ENCODE measurements around the gene LRG1.
A peak's percentile ranks its signal among the peaks of the same experiment; 100 is the strongest.
"Not testable (repeated sequence)": the region's sequence is repeated elsewhere in the genome, so short reads cannot be mapped to it uniquely, and the experiment has no call there.

The LRG1 gene

DNA sequence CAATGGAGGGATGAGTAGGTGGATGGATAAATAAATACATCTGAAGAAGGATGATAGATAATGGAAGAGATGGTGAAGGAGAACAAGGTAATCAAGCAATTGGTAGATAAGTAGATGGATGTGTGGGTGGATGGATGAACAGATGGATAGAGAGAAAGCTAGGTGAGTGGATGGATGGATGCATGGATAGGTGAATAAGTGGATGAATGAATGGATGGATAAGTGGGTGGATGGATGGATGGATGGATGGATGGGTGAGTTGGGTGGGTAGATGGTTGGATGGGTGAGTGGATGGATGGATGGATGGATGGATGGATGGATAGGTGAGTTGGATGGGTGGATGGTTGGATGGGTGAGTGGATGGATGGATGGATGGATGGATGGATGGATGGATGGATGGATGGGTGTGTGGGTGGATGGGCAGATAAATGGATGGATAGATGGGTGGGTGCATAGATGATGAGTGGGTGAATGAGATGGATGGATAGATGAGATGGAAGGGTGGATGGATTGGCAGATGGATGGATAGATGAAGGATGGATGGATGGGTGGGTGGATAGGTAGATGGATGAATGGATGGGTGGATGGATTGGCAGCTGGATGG is 13.4 kb upstream of the LRG1 start:
- no peak for DNase-seq (ENCODE audit: low read depth)

DNA sequence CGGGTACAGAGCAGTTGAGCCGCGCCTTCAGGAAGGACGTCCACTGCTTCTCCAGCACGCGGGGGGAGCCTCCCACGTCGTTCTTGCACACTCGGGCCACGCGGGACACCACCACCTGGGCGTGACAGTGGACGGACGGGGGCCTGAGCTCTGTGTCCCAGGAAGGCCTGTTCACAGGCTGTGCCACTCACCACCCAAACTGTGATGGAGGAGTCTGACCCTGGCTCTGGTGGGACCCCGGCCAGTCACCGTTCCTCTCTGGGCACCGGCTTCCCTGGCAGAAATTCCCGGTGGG is 12.6 kb upstream of the LRG1 start:
- no peak for DNase-seq (ENCODE audit: low read depth)

DNA sequence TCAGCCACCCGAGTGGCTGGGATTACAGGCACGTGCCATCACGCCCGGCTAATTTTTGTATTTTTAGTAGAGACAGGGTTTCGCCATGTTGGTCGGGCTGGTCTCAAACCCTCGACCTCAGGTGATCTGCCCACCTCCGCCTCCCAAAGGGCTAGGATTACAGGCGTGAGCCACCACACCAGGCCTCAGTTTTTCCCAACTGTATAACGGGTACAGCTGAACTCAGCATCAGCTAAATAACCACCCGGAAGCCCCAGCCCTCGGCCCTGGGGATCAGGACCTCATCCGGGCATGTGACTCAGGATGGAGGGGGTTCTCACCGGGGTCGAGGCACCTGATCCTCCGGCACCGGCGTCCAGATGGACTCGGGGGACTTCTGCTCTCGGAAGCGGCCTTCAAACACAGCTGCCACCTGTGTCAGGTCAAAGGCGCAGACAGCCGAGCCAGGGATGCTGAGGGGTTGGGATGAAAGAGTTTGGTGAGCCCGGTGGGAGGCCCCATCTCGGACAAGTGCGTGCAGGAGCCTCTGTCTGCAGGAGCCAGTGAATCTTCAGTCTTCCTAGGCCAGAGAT is 10.7 kb upstream of the LRG1 start:
- DNase-seq (ENCODE audit: low read depth) = no peak

GRCh38 chr19:4550018-4550417 is 10.2 kb upstream of the LRG1 start:
- DNase-seq (ENCODE audit: low read depth) = no peak

DNA sequence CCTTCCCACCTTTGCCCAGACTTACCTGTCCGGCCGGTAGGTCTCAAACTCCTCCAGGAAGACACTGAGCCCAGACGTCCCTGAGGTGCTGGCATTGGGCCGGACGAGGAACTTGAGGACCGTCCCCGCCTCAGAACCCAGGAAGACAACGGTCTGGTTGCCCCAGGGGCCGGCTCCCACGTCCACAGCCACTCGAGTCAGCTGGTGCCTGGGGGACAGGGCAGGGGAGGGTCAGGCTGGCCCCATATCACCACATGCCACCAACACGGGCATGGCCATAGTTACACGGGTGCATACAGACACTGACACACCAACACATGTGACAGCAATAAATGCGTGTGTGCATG is 8.4 kb upstream of the LRG1 start:
- DNase-seq (ENCODE audit: low read depth) = no peak

- DNase-seq (ENCODE audit: low read depth) = no peak
Measured at GRCh38 chr19:4547303-4548237, 7.7 kb upstream of the LRG1 start.

- DNase-seq (ENCODE audit: low read depth) = no peak
Measured at GRCh38 chr19:4543842-4544647, 4.2 kb upstream of the LRG1 start.

DNA sequence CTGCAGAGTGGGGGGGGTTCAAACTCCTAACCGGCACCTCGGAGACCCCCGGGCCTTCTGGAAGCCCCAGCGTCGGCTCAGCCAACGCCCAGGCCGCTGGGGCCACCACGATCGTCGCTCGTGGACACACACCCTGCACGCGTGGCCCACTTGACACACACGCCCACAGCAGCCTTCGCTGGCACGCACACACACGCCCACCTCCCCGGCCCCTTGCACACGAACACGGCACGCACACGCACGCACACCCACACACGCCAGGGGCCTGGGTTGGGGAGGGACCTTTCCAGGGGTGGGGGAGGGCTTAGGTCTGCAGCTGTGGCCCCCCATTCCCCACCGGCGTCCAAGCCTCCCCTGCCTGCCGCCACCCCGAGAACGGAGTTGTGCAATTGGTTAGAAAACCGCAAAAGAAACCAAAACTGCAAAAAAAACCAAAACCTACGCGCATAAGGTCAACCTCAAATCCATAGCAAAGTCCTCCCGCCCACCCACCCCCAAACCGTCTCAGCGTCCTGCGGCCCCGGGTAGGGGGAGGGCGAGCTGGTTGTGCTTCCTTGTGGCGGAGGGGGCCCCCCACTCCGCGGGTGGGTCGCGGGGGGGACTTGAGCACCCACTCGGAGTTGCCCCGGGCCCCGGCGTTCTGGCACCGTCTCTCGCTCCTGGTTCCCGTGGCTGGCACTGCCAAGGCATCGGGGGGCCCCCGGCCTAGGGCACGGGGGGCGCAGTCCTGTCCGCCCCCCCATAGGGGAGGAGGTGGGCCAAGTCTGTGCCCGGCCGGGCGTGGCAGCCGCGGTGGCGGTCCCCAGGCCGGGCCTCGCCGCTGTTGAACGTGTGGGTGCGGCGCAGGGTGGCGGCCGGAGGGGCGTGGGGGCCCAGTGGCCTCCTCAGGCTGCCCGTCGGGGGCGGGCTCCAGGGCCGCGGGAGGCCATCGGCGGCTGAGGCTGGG is 3.3 kb upstream of the LRG1 start:
- no peak for DNase-seq (ENCODE audit: low read depth)

DNA sequence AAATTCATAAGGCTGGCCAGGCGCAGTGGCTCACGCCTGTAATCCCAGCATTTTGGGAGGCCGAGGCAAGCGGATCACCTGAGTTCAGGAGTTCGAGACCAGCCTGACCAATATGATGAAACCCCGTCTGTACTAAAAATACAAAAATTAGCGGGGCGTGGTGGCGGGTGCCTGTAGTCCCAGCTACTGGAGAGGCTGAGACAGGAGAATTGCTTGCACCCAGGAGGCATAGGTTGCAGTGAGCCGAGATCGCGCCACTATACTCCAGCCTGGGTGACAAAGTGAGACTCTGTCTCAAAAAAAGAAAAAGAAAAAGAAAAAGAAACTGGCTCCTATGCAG is 1.9 kb upstream of the LRG1 start:
- not testable (repeated sequence) for DNase-seq (ENCODE audit: low read depth)

- DNase-seq (ENCODE audit: low read depth) = no peak
Measured at GRCh38 chr19:4541114-4541805, 1.4 kb upstream of the LRG1 start.

GRCh38 chr19:4539169-4539692 is 605 bp downstream of the LRG1 start:
- no peak for DNase-seq (ENCODE audit: low read depth)

GRCh38 chr19:4538601-4538954 is 1.3 kb downstream of the LRG1 start:
- no peak for DNase-seq (ENCODE audit: low read depth)

DNA sequence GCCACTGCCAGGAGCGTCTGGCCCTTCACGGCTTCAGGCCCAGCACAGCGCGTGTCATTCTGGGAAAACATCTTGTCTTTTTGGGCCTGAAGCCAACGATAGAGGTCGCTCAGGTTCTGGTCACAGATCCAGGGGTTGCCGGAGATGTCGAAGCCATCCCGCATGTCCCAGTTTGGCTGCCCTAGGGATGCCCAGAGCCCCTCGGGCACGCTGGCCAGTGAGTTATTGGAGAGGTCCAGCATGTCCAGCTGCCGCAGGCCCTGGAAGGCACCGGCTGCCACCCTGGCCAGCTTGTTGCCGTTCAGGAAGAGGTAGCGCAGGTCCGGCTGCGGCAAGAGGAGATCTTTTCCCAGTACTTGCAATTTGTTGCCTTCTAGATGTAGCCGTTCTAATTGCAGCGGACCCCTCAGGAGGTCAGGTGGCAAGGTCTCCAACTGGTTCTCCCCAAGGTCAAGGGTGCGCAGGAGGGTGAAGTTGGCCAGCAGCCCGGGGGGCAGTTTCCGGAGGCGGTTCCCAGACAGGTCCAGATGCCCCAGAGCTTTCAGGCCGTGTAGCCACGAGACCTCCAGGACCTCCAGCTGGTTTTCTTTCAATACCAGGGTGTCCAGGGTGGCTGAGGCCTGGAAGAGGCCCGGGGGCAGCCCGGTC is 1.8 kb downstream of the LRG1 start:
- DNase-seq (ENCODE audit: low read depth) = no peak

DNA sequence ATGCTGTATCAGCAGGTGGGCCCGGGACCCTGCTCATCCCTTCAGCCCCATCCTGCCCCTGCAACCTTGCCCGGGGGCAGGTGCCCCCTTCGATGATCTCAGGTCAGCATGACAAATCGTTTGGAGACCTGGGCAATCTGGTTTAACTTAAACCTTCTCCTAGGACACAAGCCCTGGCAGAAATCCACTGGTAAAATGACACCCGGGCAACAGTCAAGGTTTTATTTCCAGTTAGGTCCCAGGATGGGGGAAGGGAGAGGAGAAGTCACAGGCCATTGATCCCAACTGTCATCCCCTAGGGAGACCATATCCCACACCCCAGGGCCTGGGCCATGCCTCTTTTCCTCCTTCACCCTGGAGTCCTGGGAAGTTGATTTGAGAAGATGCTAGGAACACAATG is 3.0 kb downstream of the LRG1 start:
- no peak for DNase-seq (ENCODE audit: low read depth)

DNA sequence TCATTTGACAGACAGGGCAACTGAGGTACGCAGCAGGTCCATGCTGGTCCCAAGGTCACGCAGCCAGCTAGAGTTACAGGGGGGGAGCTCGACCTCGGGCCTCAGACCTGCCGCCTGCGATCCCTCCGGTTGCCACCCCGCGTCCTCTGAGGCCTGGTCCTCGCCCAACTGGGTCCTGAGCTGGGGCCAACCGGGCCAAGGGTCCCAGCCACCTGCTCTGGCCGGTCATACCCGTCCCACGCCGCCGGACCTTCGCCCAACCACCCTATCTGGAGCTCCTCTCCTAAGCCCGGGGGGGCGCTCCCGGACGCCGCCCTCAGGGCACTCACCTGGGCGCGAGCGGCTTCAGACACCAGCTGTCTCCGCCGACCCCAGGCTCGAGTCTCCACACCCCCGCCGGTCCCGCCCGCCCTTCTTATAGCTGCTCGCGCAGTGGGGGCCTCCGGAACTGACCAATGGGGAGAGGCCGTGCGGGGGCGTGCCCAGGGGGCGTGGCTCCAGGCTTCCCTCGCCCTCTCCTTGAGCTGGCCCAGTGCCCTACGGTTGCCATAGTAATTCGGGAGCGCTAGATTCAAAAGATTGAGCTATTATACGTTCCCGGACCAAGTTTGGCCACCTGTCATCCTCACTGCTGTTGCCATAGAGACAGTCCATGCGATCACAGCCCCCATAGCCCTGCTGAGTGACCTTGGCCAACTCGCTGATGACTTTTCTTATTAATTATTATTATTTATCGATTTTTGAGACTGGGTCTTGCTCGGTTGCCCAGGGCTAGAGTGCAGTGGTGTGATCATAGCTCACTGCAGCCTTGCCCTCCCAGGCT is 4.8 kb downstream of the LRG1 start, which contains the start of gene PLIN5:
TSS of gene PLIN5 (minus strand) at position 389 of the 823 bp plus-strand sequence. CDS start 1,150 bp downstream, outside the sequence.
- peak; percentile 24 for DNase-seq (ENCODE audit: low read depth)

DNA sequence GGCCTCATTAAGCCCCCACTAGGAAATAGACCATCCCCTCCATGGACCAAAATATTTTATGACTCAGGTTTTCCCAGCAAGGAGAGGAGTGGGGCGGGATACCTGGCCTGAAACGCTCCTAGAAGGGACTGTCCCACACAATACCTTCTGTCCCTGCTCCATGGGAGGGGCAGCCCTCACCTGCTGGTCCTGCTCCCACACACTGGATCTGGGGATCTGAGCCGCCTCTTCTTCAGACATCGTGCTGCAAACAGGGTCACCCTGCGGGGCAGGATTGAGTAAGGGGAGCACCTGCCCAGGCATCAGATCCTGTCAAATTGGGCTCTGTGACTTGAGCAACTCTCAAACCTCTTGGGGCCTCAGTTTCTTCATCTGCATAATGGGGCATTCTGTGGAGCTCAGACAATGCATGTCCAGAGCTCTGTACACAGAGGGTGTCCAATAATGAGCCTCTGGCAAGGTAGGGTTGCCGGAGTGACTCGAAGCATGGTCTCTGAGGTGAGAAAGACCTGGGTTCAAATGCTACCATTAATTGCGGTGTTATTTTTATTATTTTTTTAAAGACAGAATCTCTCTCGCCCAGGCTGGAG is 5.9 kb downstream of the LRG1 start:
- no peak for DNase-seq (ENCODE audit: low read depth)

- DNase-seq (ENCODE audit: low read depth) = no peak
Measured at GRCh38 chr19:4533334-4533733, 6.5 kb downstream of the LRG1 start.

- DNase-seq (ENCODE audit: low read depth) = no peak
Measured at GRCh38 chr19:4531562-4532165, 8.2 kb downstream of the LRG1 start.

Data from T follicular helper cell (primary cell).